Endodermal cell (in vitro differentiated cells): ENCODE results near the gene MGAT4A. TPM values are rescaled to one million over a fixed set of nuclear protein-coding genes. Genes with fewer than 3 reads are reported as not detected.

Experiments
- DNase-seq: peaks from one replicate; pipeline ENCODE4 v3.0.0-alpha.2; 2017
- H3K27ac ChIP-seq: 2 replicates; pipeline ENCODE4 v1.5.1; 2013; ENCODE audit warnings: mild to moderate bottlenecking, low read depth, low read length, moderate library complexity
- H3K27me3 ChIP-seq: 2 replicates; pipeline ENCODE4 v1.6.1; 2013; ENCODE audit warnings: mild to moderate bottlenecking, low read length, moderate library complexity; ENCODE audit not compliant: insufficient read depth, control insufficient read depth, poor library complexity, severe bottlenecking
- H3K36me3 ChIP-seq: 2 replicates; pipeline ENCODE4 v1.7.0; 2013; ENCODE audit warnings: mild to moderate bottlenecking, low read length, moderate library complexity; ENCODE audit not compliant: control insufficient read depth, insufficient read depth
- H3K4me1 ChIP-seq: one replicate; pipeline ENCODE4 v1.7.0; 2013; ENCODE audit warnings: low read length; ENCODE audit not compliant: control insufficient read depth, insufficient read depth
- H3K4me3 ChIP-seq: 2 replicates; pipeline ENCODE4 v1.5.1; 2013; ENCODE audit warnings: mild to moderate bottlenecking, low read length, moderate library complexity
- H3K9ac ChIP-seq: 2 replicates; pipeline ENCODE4 v1.6.1; 2013; ENCODE audit warnings: mild to moderate bottlenecking, low read length, moderate library complexity; ENCODE audit not compliant: poor library complexity, severe bottlenecking; ENCODE audit errors: extremely low read depth
- H3K9me3 ChIP-seq: 2 replicates; pipeline ENCODE4 v1.6.1; 2013; ENCODE audit warnings: mild to moderate bottlenecking, low read length, moderate library complexity; ENCODE audit not compliant: control insufficient read depth
- H3K27ac Mint-ChIP-seq: 2 replicates; pipeline ENCODE4 v1.8.0; 2020; ENCODE audit warnings: mixed read lengths
- H3K27me3 Mint-ChIP-seq: 2 replicates; pipeline ENCODE4 v1.8.0; 2021; ENCODE audit warnings: mild to moderate bottlenecking, mixed read lengths; ENCODE audit not compliant: insufficient read depth
- H3K36me3 Mint-ChIP-seq: 2 replicates; pipeline ENCODE4 v1.8.0; 2020; ENCODE audit warnings: low read depth, mixed read lengths
- H3K4me1 Mint-ChIP-seq: 2 replicates; pipeline ENCODE4 v1.8.0; 2020; ENCODE audit warnings: mixed read lengths
- H3K4me3 Mint-ChIP-seq: 2 replicates; pipeline ENCODE4 v1.8.0; 2020; ENCODE audit warnings: mild to moderate bottlenecking, moderate library complexity, mixed read lengths
- H3K9me3 Mint-ChIP-seq: 2 replicates; pipeline ENCODE4 v1.8.0; 2020; ENCODE audit warnings: mild to moderate bottlenecking, mixed read lengths
- WGBS, 2 experiments: methylation state at CpG; one replicate each; pipeline versions ENCODE4 v1.1.5 to v1.1.7; 2013; ENCODE audit warnings: missing lambda C conversion rate in 2 of 2, mixed read lengths in 1 of 2; ENCODE audit not compliant: insufficient coverage in 1 of 2, insufficient read length in 1 of 2; 5-methylcytosine and 5-hydroxymethylcytosine counted together
- total RNA-seq, 2 donors: library from RNA; stranded (reverse); fragmentation: NEBNext Ultra II Directional in 1 of 2; extraction: Animal tissue kit (Norgen Biotek cat#: 25700) in 1 of 2; gene quantifications; 2 replicates in 1 of 2; 3 replicates in 1 of 2; pipeline ENCODE4 v1.2.1, GENCODE V29; 2021
- TF ChIP-seq, protein P1 (sequence below): fragments of 200-600 bp; sonication (generic); conservative IDR thresholded peaks from 2 replicates; pipeline ENCODE4 v1.5.0; 2021; ENCODE audit warnings: antibody characterized with exemption, mild to moderate bottlenecking

MGAT4A gene
- total RNA-seq, 2 donors from 2014 or later: 8.2 to 11.1 TPM

DNA sequence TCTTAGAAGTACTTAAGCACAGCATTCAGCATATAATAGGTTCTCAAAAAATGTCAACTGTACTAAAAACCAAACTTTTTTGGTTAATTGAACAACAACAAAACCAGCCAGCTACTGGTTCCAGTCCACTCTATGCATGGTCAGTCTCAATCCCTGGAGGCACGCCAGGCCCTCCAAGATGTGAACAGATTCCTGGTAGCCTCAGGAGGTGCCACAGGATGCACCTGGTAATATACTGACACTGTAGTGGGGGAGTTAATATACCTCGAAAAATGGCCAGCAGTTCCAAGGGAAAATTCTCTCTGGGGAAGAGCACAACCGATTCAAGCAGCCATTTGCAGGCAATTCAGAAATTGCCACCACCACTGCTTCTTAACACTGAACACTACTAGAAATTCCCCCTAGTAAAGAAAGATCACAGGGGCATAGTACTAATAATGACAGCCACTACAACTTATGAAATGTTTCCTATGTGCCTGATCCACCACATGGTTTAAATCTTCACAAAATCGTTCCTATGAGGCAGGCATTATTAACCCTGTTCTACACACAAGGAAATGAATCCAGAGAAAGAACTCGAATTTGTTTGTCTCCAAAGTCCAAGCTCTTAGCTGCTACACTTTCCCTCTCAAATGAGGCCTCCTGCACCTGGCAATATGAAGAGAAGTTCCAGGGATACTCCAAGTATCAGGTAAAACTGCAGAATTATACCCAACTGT lies 3.4 kb downstream of the MGAT4A start:
- H3K4me1 Mint-ChIP-seq: peaks cover 4% of the 10 kb centered on the region
- TF ChIP-seq, protein P1, sequence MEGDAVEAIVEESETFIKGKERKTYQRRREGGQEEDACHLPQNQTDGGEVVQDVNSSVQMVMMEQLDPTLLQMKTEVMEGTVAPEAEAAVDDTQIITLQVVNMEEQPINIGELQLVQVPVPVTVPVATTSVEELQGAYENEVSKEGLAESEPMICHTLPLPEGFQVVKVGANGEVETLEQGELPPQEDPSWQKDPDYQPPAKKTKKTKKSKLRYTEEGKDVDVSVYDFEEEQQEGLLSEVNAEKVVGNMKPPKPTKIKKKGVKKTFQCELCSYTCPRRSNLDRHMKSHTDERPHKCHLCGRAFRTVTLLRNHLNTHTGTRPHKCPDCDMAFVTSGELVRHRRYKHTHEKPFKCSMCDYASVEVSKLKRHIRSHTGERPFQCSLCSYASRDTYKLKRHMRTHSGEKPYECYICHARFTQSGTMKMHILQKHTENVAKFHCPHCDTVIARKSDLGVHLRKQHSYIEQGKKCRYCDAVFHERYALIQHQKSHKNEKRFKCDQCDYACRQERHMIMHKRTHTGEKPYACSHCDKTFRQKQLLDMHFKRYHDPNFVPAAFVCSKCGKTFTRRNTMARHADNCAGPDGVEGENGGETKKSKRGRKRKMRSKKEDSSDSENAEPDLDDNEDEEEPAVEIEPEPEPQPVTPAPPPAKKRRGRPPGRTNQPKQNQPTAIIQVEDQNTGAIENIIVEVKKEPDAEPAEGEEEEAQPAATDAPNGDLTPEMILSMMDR: no peak
- Histone ChIP-seq H3K27me3 (peaks cover 40% of the 10 kb centered on the region), H3K9me3 (no peaks in the 10 kb centered on the region), H3K27ac (no peak overlapping the region), H3K36me3 (no peaks in the 10 kb centered on the region), H3K4me3 (no peak overlapping the region), H3K4me1 (no peaks in the 10 kb centered on the region), H3K9ac (no peak overlapping the region)
- H3K36me3 Mint-ChIP-seq: no peaks in the 10 kb centered on the region
- 87% methylated on average over 3 to 5 of the region's 5 CpGs for WGBS, 2 experiments
- peaks cover 41% of the 10 kb centered on the region for H3K27me3 Mint-ChIP-seq
- H3K27ac Mint-ChIP-seq: no peak overlapping the region
- no peak for DNase-seq
- H3K9me3 Mint-ChIP-seq: no peaks in the 10 kb centered on the region
- H3K4me3 Mint-ChIP-seq: no peak overlapping the region

- Mint-ChIP-seq H3K9me3 (no peaks in the 10 kb centered on the region), H3K4me1 (peaks cover 4% of the 10 kb centered on the region), H3K36me3 (no peaks in the 10 kb centered on the region), H3K27ac (no peak overlapping the region), H3K27me3 (peaks cover 34% of the 10 kb centered on the region), H3K4me3 (no peak overlapping the region)
- no peak overlapping the region for H3K4me3 ChIP-seq
- no peaks in the 10 kb centered on the region for H3K9me3 ChIP-seq
- no peak overlapping the region for H3K9ac ChIP-seq
- no peaks in the 10 kb centered on the region for H3K36me3 ChIP-seq
- no peak for DNase-seq
- H3K27ac ChIP-seq: no peak overlapping the region
- TF ChIP-seq, protein P1: no peak
- 67 to 87% methylated on average over 2 of the region's 2 CpGs for WGBS, 2 experiments
- peaks cover 33% of the 10 kb centered on the region for H3K27me3 ChIP-seq
- H3K4me1 ChIP-seq: no peaks in the 10 kb centered on the region
These were observed 4.1 kb downstream of the MGAT4A start for GRCh38 chr2:98726735-98727368.

DNA sequence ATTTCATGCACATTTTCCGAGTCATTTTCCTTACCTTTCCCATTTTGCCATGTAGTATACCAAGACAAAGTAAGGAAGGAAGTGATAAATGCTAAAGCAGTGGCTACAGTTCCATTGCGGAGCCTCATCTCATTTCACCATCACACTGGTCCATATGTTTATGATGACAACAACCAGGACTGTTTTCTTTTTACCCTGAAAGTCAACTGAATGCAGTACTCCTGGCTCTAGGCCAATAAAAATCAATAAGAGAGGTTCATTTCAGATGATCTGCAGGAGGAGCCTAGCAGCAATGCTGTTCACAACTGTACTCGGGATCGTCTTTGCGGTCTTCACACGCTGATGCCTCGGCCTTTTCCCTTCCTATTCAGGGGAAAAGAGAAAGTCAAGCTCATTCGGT lies 4.7 kb downstream of the MGAT4A start:
- Histone ChIP-seq H3K27ac (no peak overlapping the region), H3K9me3 (no peaks in the 10 kb centered on the region), H3K4me3 (no peak overlapping the region), H3K27me3 (peaks cover 28% of the 10 kb centered on the region), H3K36me3 (no peaks in the 10 kb centered on the region), H3K4me1 (no peaks in the 10 kb centered on the region), H3K9ac (no peak overlapping the region)
- WGBS, 2 experiments: 91 to 98% methylated on average over 6 to 8 of the region's 8 CpGs
- Mint-ChIP-seq H3K4me3 (no peak overlapping the region), H3K27ac (no peak overlapping the region), H3K27me3 (peaks cover 31% of the 10 kb centered on the region), H3K36me3 (no peaks in the 10 kb centered on the region), H3K9me3 (no peaks in the 10 kb centered on the region), H3K4me1 (peaks cover 4% of the 10 kb centered on the region)
- TF ChIP-seq, protein P1: no peak
- DNase-seq: no peak
